Naive thymus-derived CD8-positive, alpha-beta T cell (primary cell): Measurements from ENCODE around the gene PLEKHM3. TPM values are rescaled to one million over a fixed set of nuclear protein-coding genes. Genes with fewer than 3 reads are reported as not detected.

Experiments
- ATAC-seq, 2 donors: fragments of 150-1000 bp; cut with Tn5 transposase in 1 of 2; sonication (Bioruptor Pico), chemical (Tn5 transposase) in 1 of 2; 1 replicate in 1 of 2; 2 replicates in 1 of 2; pipeline ENCODE4 v1.10.0; 2021; ENCODE audit warnings: mild to moderate bottlenecking in 2 of 2, moderate library complexity in 2 of 2
- POLR2A ChIA-PET: fragments of 350-600 bp; sonication (Branson Sonifier 250); formaldehyde crosslinking; loops from one replicate; lab custom pipeline; 2021; ENCODE audit warnings: antibody characterized with exemption; lab: Charles Lee
- DNase-seq, 10 donors: peaks; one replicate each; pipeline versions ENCODE4 v3.0.0 to v3.0.0-alpha.2; 2020 to 2022
- H3K27ac Mint-ChIP-seq, 10 donors: one replicate each; pipeline ENCODE4 v1.8.0; 2020 to 2022; ENCODE audit warnings: mild to moderate bottlenecking in 10 of 10, mixed read lengths in 10 of 10, moderate library complexity in 4 of 10, inconsistent platforms in 1 of 10
- H3K27me3 Mint-ChIP-seq, 5 donors: one replicate each; pipeline ENCODE4 v1.8.0; 2021 to 2022; ENCODE audit warnings: mixed read lengths in 5 of 5
- H3K36me3 Mint-ChIP-seq, 3 donors: one replicate each; pipeline ENCODE4 v1.8.0; 2020 to 2022; ENCODE audit warnings: mixed read lengths in 3 of 3, mild to moderate bottlenecking in 2 of 3, inconsistent platforms in 1 of 3
- H3K4me1 Mint-ChIP-seq, 4 donors: one replicate each; pipeline ENCODE4 v1.8.0; 2021 to 2022; ENCODE audit warnings: mixed read lengths in 4 of 4
- H3K4me3 Mint-ChIP-seq, 10 donors: one replicate each; pipeline ENCODE4 v1.8.0; 2020 to 2022; ENCODE audit warnings: mild to moderate bottlenecking in 10 of 10, mixed read lengths in 10 of 10, moderate library complexity in 6 of 10, inconsistent platforms in 1 of 10
- H3K9me3 Mint-ChIP-seq, 9 donors: one replicate each; pipeline ENCODE4 v1.8.0; 2020 to 2022; ENCODE audit warnings: mixed read lengths in 9 of 9, mild to moderate bottlenecking in 3 of 9, inconsistent platforms in 1 of 9, moderate library complexity in 1 of 9
- polyA plus RNA-seq, 3 donors: library from polyadenylated mRNA; unstranded; fragments of 300-500 nt; fragmentation: Illumina TruSeq; gene quantifications; one replicate each; pipeline ENCODE4 v1.2.3, GENCODE V29; 2021
- total RNA-seq, 8 experiments: library from RNA in 2 of 8; stranded (reverse) in 2 of 8; gene quantifications; one replicate each; pipeline ENCODE4 v1.2.3 and lab custom pipeline; 2021 to 2026

Gene PLEKHM3
- total and polyA plus RNA-seq, 5 experiments from 2014 or later = 2.5 to 16.5 (median 3.4) TPM

- Mint-ChIP-seq H3K36me3 (peaks cover 0 to 37% (median 5%) of the 10 kb centered on the region in 3 donors), H3K4me3 (no peak overlapping the region), H3K27ac (no peak overlapping the region), H3K9me3 (no peaks in the 10 kb centered on the region), H3K4me1 (peaks cover 8 to 33% (median 17%) of the 10 kb centered on the region in 4 donors), H3K27me3 (no peaks in the 10 kb centered on the region)
- DNase-seq (no peak), ATAC-seq (no peak)
- POLR2A ChIA-PET = interaction anchor here (0.6 kb wide), 1 partner anchor 364 kb away, joined by 6 read pairs; no protein-coding TSS in a partner anchor
Measured at GRCh38 chr2:207975921-207976320, 49.4 kb downstream of the PLEKHM3 start.

- ATAC-seq = no peak
- POLR2A ChIA-PET = no interaction called here
- H3K4me3 Mint-ChIP-seq = no peak overlapping the region
Measured at GRCh38 chr2:207974216-207974605, 51.1 kb downstream of the PLEKHM3 start.

GRCh38 chr2:207970826-207971180, 54.5 kb downstream of the PLEKHM3 start:
- Mint-ChIP-seq H3K9me3 (no peaks in the 10 kb centered on the region), H3K4me3 (no peak overlapping the region), H3K36me3 (peaks cover 0 to 19% (median 3%) of the 10 kb centered on the region in 3 donors), H3K27me3 (no peaks in the 10 kb centered on the region), H3K27ac (no peak overlapping the region), H3K4me1 (peaks cover 13 to 33% (median 26%) of the 10 kb centered on the region in 4 donors)
- POLR2A ChIA-PET = no interaction called here
- ATAC-seq (no peak), DNase-seq (no peak)

More at GRCh38 chr2:207974216-207974605, 51.1 kb downstream of the PLEKHM3 start:
- Mint-ChIP-seq H3K27me3 (no peaks in the 10 kb centered on the region), H3K27ac (no peak overlapping the region), H3K9me3 (no peaks in the 10 kb centered on the region), H3K4me1 (peaks cover 11 to 38% (median 29%) of the 10 kb centered on the region in 4 donors), H3K36me3 (peaks cover 0 to 32% (median 5%) of the 10 kb centered on the region in 3 donors)
- DNase-seq = no peak

GRCh38 chr2:207970147-207970825, 55.0 kb downstream of the PLEKHM3 start:
- Mint-ChIP-seq H3K27me3 (no peaks in the 10 kb centered on the region), H3K36me3 (peaks cover 0 to 16% (median 3%) of the 10 kb centered on the region in 3 donors), H3K9me3 (no peaks in the 10 kb centered on the region), H3K4me1 (peaks cover 13 to 33% (median 26%) of the 10 kb centered on the region in 4 donors), H3K27ac (peak overlapping the region in 1 of 10 donors; percentile 74), H3K4me3 (no peak overlapping the region)
- no peak for DNase-seq
- POLR2A ChIA-PET = no interaction called here
- ATAC-seq = no peak

- Mint-ChIP-seq H3K9me3 (no peaks in the 10 kb centered on the region), H3K27ac (no peak overlapping the region), H3K4me3 (no peak overlapping the region), H3K27me3 (no peaks in the 10 kb centered on the region), H3K4me1 (peaks cover 14 to 31% (median 26%) of the 10 kb centered on the region in 4 donors), H3K36me3 (peaks cover 0 to 18% (median 5%) of the 10 kb centered on the region in 3 donors)
- ATAC-seq = no peak
- POLR2A ChIA-PET = no interaction called here
- no peak for DNase-seq
Measured at GRCh38 chr2:207969249-207969648, 56.1 kb downstream of the PLEKHM3 start.

GRCh38 chr2:207967121-207967520, 58.2 kb downstream of the PLEKHM3 start:
- H3K27ac Mint-ChIP-seq = peak overlapping the region in 1 of 10 donors; percentile 49
- peaks cover 0 to 14% (median 6%) of the 10 kb centered on the region in 9 donors for H3K9me3 Mint-ChIP-seq
- no peak for ATAC-seq
- H3K4me3 Mint-ChIP-seq = no peak overlapping the region
- DNase-seq = no peak
- POLR2A ChIA-PET = no interaction called here
- peaks cover 13 to 26% (median 21%) of the 10 kb centered on the region in 4 donors for H3K4me1 Mint-ChIP-seq
- H3K27me3 Mint-ChIP-seq = no peaks in the 10 kb centered on the region
- H3K36me3 Mint-ChIP-seq = peaks cover 12 to 33% (median 23%) of the 10 kb centered on the region in 3 donors

- no peak overlapping the region for H3K4me3 Mint-ChIP-seq
- DNase-seq (no peak), ATAC-seq (no peak)
- H3K27me3 Mint-ChIP-seq = no peaks in the 10 kb centered on the region
- POLR2A ChIA-PET = no interaction called here
- peaks cover 13 to 40% (median 38%) of the 10 kb centered on the region in 3 donors for H3K36me3 Mint-ChIP-seq
- H3K4me1 Mint-ChIP-seq = peaks cover 2 to 13% (median 4%) of the 10 kb centered on the region in 4 donors
- no peak overlapping the region for H3K27ac Mint-ChIP-seq
- H3K9me3 Mint-ChIP-seq = peaks cover 0 to 17% (median 6%) of the 10 kb centered on the region in 9 donors
Measured at GRCh38 chr2:207960911-207961310, 64.4 kb downstream of the PLEKHM3 start.

GRCh38 chr2:207960090-207960489, 65.2 kb downstream of the PLEKHM3 start:
- H3K27ac Mint-ChIP-seq = peak overlapping the region in 1 of 10 donors; percentile 21
- H3K36me3 Mint-ChIP-seq = peaks cover 13 to 43% (median 36%) of the 10 kb centered on the region in 3 donors
- POLR2A ChIA-PET = interaction anchor here (0.7 kb wide), 1 partner anchor 1578 kb away, joined by 3 read pairs; no protein-coding TSS in a partner anchor
- no peaks in the 10 kb centered on the region for H3K27me3 Mint-ChIP-seq
- H3K4me3 Mint-ChIP-seq = no peak overlapping the region
- DNase-seq = no peak
- peaks cover 0 to 17% (median 6%) of the 10 kb centered on the region in 9 donors for H3K9me3 Mint-ChIP-seq
- no peak for ATAC-seq
- H3K4me1 Mint-ChIP-seq = peaks cover 2 to 13% (median 5%) of the 10 kb centered on the region in 4 donors

GRCh38 chr2:207956771-207957170, 68.6 kb downstream of the PLEKHM3 start:
- Mint-ChIP-seq H3K27ac (no peak overlapping the region), H3K36me3 (peaks cover 0 to 17% (median 13%) of the 10 kb centered on the region in 3 donors), H3K27me3 (no peaks in the 10 kb centered on the region), H3K9me3 (no peaks in the 10 kb centered on the region), H3K4me3 (no peak overlapping the region), H3K4me1 (peaks cover 3 to 13% (median 7%) of the 10 kb centered on the region in 4 donors)
- POLR2A ChIA-PET = no interaction called here
- ATAC-seq (no peak), DNase-seq (no peak)

GRCh38 chr2:207955456-207955855, 69.9 kb downstream of the PLEKHM3 start:
- Mint-ChIP-seq H3K4me3 (no peak overlapping the region), H3K27ac (no peak overlapping the region), H3K9me3 (no peaks in the 10 kb centered on the region), H3K4me1 (peaks cover 3 to 11% (median 9%) of the 10 kb centered on the region in 4 donors), H3K36me3 (peaks cover 0 to 12% (median 10%) of the 10 kb centered on the region in 3 donors), H3K27me3 (no peaks in the 10 kb centered on the region)
- POLR2A ChIA-PET = no interaction called here
- DNase-seq (no peak), ATAC-seq (no peak)

GRCh38 chr2:207953354-207953753, 72.0 kb downstream of the PLEKHM3 start:
- DNase-seq (no peak), ATAC-seq (no peak)
- POLR2A ChIA-PET = no interaction called here
- H3K27ac Mint-ChIP-seq = no peak overlapping the region
- H3K27me3 Mint-ChIP-seq = no peaks in the 10 kb centered on the region
- H3K4me3 Mint-ChIP-seq = no peak overlapping the region
- no peaks in the 10 kb centered on the region for H3K9me3 Mint-ChIP-seq
- H3K4me1 Mint-ChIP-seq = peaks cover 0 to 9% (median 4%) of the 10 kb centered on the region in 4 donors
- H3K36me3 Mint-ChIP-seq = peaks cover 0 to 10% (median 9%) of the 10 kb centered on the region in 3 donors

- no peak overlapping the region for H3K27ac Mint-ChIP-seq
- H3K4me3 Mint-ChIP-seq = no peak overlapping the region
- H3K9me3 Mint-ChIP-seq = no peaks in the 10 kb centered on the region
- no peak for DNase-seq
- peaks cover 0 to 9% (median 3%) of the 10 kb centered on the region in 4 donors for H3K4me1 Mint-ChIP-seq
- POLR2A ChIA-PET = no interaction called here
- peaks cover 0 to 10% (median 6%) of the 10 kb centered on the region in 3 donors for H3K36me3 Mint-ChIP-seq
- ATAC-seq = no peak
- no peaks in the 10 kb centered on the region for H3K27me3 Mint-ChIP-seq
Measured at GRCh38 chr2:207952564-207953345, 72.6 kb downstream of the PLEKHM3 start.
